HCT116 (cell line): Measurements from ENCODE around the gene PTGDS. TPM values are rescaled to one million over a fixed set of nuclear protein-coding genes. Genes with fewer than 3 reads are reported as not detected.

Source experiments
- ATAC-seq: fragments of 200-7000 bp; cut with Tn5 transposase; 2 replicates; pipeline ENCODE4 v1.9.1; 2020; ENCODE audit warnings: mild to moderate bottlenecking, moderate library complexity
- BruUV-seq: library from RNA; stranded (reverse); fragments of 400-500 nt; replicated peaks from 2 replicates; lab custom pipeline; 2021; lab: Mats Ljungman, UMichigan
- CTCF ChIA-PET: fragments of 300-600 bp; sonication (Branson Sonifier 250); formaldehyde crosslinking; loops from one replicate; lab custom pipeline; 2021; ENCODE audit warnings: antibody characterized with exemption; lab: Charles Lee
- POLR2A ChIA-PET: fragments of 300-600, 350-600 bp; sonication (Branson Sonifier 250); formaldehyde crosslinking; loops from one replicate; lab custom pipeline; 2021; ENCODE audit warnings: antibody characterized with exemption; lab: Charles Lee
- RAD21 ChIA-PET, 2 experiments: fragments of 300-600 bp; sonication (Branson Sonifier 250); formaldehyde crosslinking; loops; one replicate each; lab custom pipeline; 2023; ENCODE audit warnings: low total read pairs in 2 of 2; ENCODE audit not compliant: uncharacterized antibody in 2 of 2, unreplicated experiment in 2 of 2, low non-redundant PET in 1 of 2; lab: Charles Lee
- DNase-seq: peaks from one replicate; pipeline ENCODE4 v3.0.0-alpha.2; 2010; ENCODE audit warnings: low read depth, low spot score
- H2AFZ ChIP-seq: fragments of 200-600 bp; shearing (Covaris generic), sonication (generic); 2 replicates; pipeline ENCODE4 v1.6.1; 2017; ENCODE audit warnings: low read depth, mixed run types, mixed read lengths, antibody characterized with exemption, low read length; ENCODE audit not compliant: poor library complexity, severe bottlenecking
- H3K27ac ChIP-seq: 2 replicates; pipeline ENCODE4 v1.5.1; 2012; ENCODE audit warnings: low read depth, low read length
- H3K27me3 ChIP-seq: fragments of 200-600 bp; sonication (generic); 2 replicates; pipeline ENCODE4 v1.6.1; 2016; ENCODE audit warnings: mixed run types, low read length, mixed read lengths; ENCODE audit not compliant: insufficient read depth
- H3K36me3 ChIP-seq, 2 experiments: fragments of 200-500 bp in 1 of 2; fragments of 200-600 bp in 1 of 2; sonication (Bioruptor generic) in 1 of 2; sonication (generic) in 1 of 2; 2 replicates each; pipeline versions ENCODE4 v1.5.1 to v1.6.1; 2014 to 2016; ENCODE audit warnings: low read length in 2 of 2, inconsistent platforms in 1 of 2, mixed read lengths in 1 of 2, mixed run types in 1 of 2; ENCODE audit not compliant: insufficient read depth in 2 of 2, control insufficient read depth in 1 of 2
- H3K4me1 ChIP-seq, 2 experiments: fragments of 200-600 bp in 1 of 2; sonication (generic) in 1 of 2; 2 replicates each; pipeline versions ENCODE4 v1.5.1 to v1.6.1; 2012 to 2017; ENCODE audit warnings: low read length in 2 of 2, inconsistent platforms in 1 of 2, mild to moderate bottlenecking in 1 of 2, mixed read lengths in 1 of 2, mixed run types in 1 of 2, moderate library complexity in 1 of 2; ENCODE audit not compliant: insufficient read depth in 2 of 2, control insufficient read depth in 1 of 2
- H3K4me2 ChIP-seq: fragments of 200-600 bp; sonication (generic); 2 replicates; pipeline ENCODE4 v1.6.1; 2017; ENCODE audit warnings: mixed run types, low read length, mixed read lengths
- H3K4me3 ChIP-seq, 2 experiments: fragments of 200-600 bp in 1 of 2; sonication (generic) in 1 of 2; replicated peaks in 1 of 2; 2 replicates each; pipeline ENCODE4 v1.5.1; 2011 to 2016; ENCODE audit warnings: low read length in 2 of 2, control low read depth in 1 of 2, low read depth in 1 of 2, mild to moderate bottlenecking in 1 of 2, mixed read lengths in 1 of 2, mixed run types in 1 of 2
- H3K79me2 ChIP-seq: fragments of 200-600 bp; sonication (generic); 2 replicates; pipeline ENCODE4 v1.6.1; 2017; ENCODE audit warnings: mild to moderate bottlenecking, mixed run types, low read length, moderate library complexity, mixed read lengths; ENCODE audit not compliant: insufficient read depth
- H3K9ac ChIP-seq: fragments of 200-600 bp; sonication (generic); 2 replicates; pipeline ENCODE4 v1.6.1; 2016; ENCODE audit warnings: low read length, mixed read lengths
- H3K9me2 ChIP-seq: fragments of 200-600 bp; sonication (generic), shearing (Covaris generic); 2 replicates; pipeline ENCODE4 v1.6.1; 2017; ENCODE audit warnings: mixed run types, mild to moderate bottlenecking, moderate library complexity; ENCODE audit not compliant: insufficient read depth
- H3K9me3 ChIP-seq, 2 experiments: fragments of 200-500 bp in 1 of 2; fragments of 200-600 bp in 1 of 2; sonication (Bioruptor generic) in 1 of 2; sonication (generic) in 1 of 2; 2 replicates each; pipeline ENCODE4 v1.6.1; 2014 to 2017; ENCODE audit warnings: low read length in 2 of 2, mixed read lengths in 2 of 2, inconsistent platforms in 1 of 2, low read depth in 1 of 2, mild to moderate bottlenecking in 1 of 2, mixed run types in 1 of 2, moderate library complexity in 1 of 2; ENCODE audit not compliant: control insufficient read depth in 1 of 2, insufficient read depth in 1 of 2
- H4K20me1 ChIP-seq: fragments of 200-600 bp; sonication (generic), shearing (Covaris generic); 2 replicates; pipeline ENCODE4 v1.6.1; 2017; ENCODE audit warnings: mixed run types, mild to moderate bottlenecking, moderate library complexity; ENCODE audit not compliant: insufficient read depth
- ATF3 ChIP-seq: IDR thresholded peaks from 2 replicates; pipeline ENCODE4 v1.6.1; 2012
- CBX3 ChIP-seq: IDR thresholded peaks from 2 replicates; pipeline ENCODE4 v1.6.1; 2012; ENCODE audit warnings: low read depth
- CEBPB ChIP-seq: IDR thresholded peaks from 2 replicates; pipeline ENCODE4 v1.6.1; 2012; ENCODE audit warnings: low read depth
- ELF1 ChIP-seq: IDR thresholded peaks from 2 replicates; pipeline ENCODE4 v1.6.1; 2012; ENCODE audit warnings: low read depth, borderline replicate concordance
- EZH2 ChIP-seq: fragments of 200-600 bp; sonication (generic); IDR thresholded peaks from 2 replicates; pipeline ENCODE4 v1.6.1; 2017; ENCODE audit warnings: antibody characterized with exemption, mixed run types
- EZH2phosphoT487 ChIP-seq: fragments of 200-600 bp; IDR thresholded peaks from 2 replicates; pipeline ENCODE4 v1.6.1; 2018; ENCODE audit warnings: antibody characterized with exemption, borderline replicate concordance
- FOSL1 ChIP-seq: IDR thresholded peaks from 2 replicates; pipeline ENCODE4 v1.6.1; 2012; ENCODE audit warnings: low read depth
- JUND ChIP-seq: IDR thresholded peaks from 2 replicates; pipeline ENCODE4 v1.6.1; 2012
- POLR2A ChIP-seq: IDR thresholded peaks from 2 replicates; pipeline ENCODE4 v1.7.0; 2011; ENCODE audit warnings: borderline replicate concordance; ENCODE audit not compliant: insufficient read depth, insufficient read length; ENCODE audit errors: extremely low read depth
- SIN3A ChIP-seq: IDR thresholded peaks from 2 replicates; pipeline ENCODE4 v1.6.1; 2012; ENCODE audit warnings: low read depth
- SP1 ChIP-seq: IDR thresholded peaks from 2 replicates; pipeline ENCODE4 v1.6.1; 2012; ENCODE audit warnings: low read depth
- SRF ChIP-seq: IDR thresholded peaks from 2 replicates; pipeline ENCODE4 v1.6.1; 2012; ENCODE audit warnings: low read depth
- TCF7L2 ChIP-seq: IDR thresholded peaks from 2 replicates; pipeline ENCODE4 v1.7.0; 2011; ENCODE audit warnings: borderline replicate concordance, inconsistent platforms; ENCODE audit not compliant: insufficient read depth, insufficient read length; ENCODE audit errors: extremely low read depth
- ZFX ChIP-seq: fragments of 450-650 bp; IDR thresholded peaks from 2 replicates; pipeline ENCODE4 v1.6.1; 2017
- intact Hi-C: fragments of 100-400 bp; cut with micrococcal nuclease; formaldehyde crosslinking; loops from 2 replicates; pipeline ENCODE4 v1.10.0; 2022
- total RNA-seq: library from RNA; stranded (reverse); gene quantifications from one replicate; pipeline ENCODE4 v1.2.1, GENCODE V29; 2021; ENCODE audit not compliant: unreplicated experiment
- TF ChIP-seq, protein P1 (sequence below), 3 experiments: fragments of 200-600 bp in 1 of 3; sonication (generic) in 1 of 3; IDR thresholded peaks in 2 of 3; conservative IDR thresholded peaks in 1 of 3; 2 replicates each; pipeline ENCODE4 v1.5.1; 2012 to 2017; ENCODE audit warnings: low read depth in 2 of 3, low read length in 2 of 3, antibody characterized with exemption in 1 of 3, borderline replicate concordance in 1 of 3, control low read depth in 1 of 3, mild to moderate bottlenecking in 1 of 3, mixed read lengths in 1 of 3, mixed run types in 1 of 3, moderate library complexity in 1 of 3; ENCODE audit not compliant: insufficient read depth in 1 of 3
- TF ChIP-seq, protein P2 (sequence below): IDR thresholded peaks from 2 replicates; pipeline ENCODE4 v1.6.1; 2012; ENCODE audit warnings: low read depth

Gene PTGDS
- total RNA-seq, 1 experiment from 2014 or later, result 3.1 TPM

DNA sequence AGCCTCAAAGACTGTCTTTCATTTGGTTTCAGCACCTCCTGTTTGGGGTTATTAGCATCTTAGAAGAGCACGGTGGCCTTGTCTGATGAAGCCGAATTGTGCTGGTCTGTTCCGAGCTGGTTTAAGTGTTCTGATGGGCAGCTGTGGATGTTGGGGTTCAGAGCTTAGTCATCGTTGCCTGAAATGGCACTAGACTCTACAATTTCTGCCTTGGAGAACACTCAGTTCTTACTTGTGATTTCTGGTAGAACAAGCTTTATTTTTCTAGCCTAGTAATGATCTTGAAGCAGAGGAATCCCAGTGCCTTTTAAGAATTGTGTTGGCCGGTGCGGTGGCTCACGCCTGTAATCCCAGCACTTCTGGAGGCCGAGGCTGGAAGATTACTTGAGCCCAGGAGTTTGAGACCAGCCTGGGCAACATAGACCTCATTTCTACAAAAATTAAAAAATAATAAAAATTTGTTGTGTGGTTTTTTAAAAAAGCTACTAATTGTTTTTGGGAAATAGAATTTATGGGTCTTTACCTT lies 40.6 kb upstream of the PTGDS start (continued):
- TF ChIP-seq, protein P1, sequence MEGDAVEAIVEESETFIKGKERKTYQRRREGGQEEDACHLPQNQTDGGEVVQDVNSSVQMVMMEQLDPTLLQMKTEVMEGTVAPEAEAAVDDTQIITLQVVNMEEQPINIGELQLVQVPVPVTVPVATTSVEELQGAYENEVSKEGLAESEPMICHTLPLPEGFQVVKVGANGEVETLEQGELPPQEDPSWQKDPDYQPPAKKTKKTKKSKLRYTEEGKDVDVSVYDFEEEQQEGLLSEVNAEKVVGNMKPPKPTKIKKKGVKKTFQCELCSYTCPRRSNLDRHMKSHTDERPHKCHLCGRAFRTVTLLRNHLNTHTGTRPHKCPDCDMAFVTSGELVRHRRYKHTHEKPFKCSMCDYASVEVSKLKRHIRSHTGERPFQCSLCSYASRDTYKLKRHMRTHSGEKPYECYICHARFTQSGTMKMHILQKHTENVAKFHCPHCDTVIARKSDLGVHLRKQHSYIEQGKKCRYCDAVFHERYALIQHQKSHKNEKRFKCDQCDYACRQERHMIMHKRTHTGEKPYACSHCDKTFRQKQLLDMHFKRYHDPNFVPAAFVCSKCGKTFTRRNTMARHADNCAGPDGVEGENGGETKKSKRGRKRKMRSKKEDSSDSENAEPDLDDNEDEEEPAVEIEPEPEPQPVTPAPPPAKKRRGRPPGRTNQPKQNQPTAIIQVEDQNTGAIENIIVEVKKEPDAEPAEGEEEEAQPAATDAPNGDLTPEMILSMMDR (IDR thresholded peaks at IDR 0.05 in 2 of 3, conservative IDR thresholded peaks at IDR 0.05 in 1 of 3; ENCODE audit: borderline replicate concordance in 1 of 3, insufficient read depth in 1 of 3, low read depth in 2 of 3, low read length in 2 of 3), result no peak
- no peak for TF ChIP-seq ATF3
- TF ChIP-seq CBX3, result no peak
- no peak for TF ChIP-seq ELF1
- TF ChIP-seq FOSL1, result no peak
- TF ChIP-seq, all 23 proteins: peak for 0

GRCh38 chr9:136937186-136938001 lies 39.9 kb upstream of the PTGDS start:
- H3K4me3 ChIP-seq, result no peak overlapping the region
- no peak for DNase-seq
- peaks cover 10 to 15% of the 10 kb centered on the region in 2 experiments; a peak in 3 of 4 replicates for H3K36me3 ChIP-seq
- no peak for ATAC-seq
- CTCF ChIA-PET, result interaction anchor here (1.8 kb wide), 1 partner anchor 11 kb away, joined by 5 read pairs; no protein-coding TSS in a partner anchor
- H3K4me2 ChIP-seq, result no peak overlapping the region
- no peak overlapping the region for H3K27ac ChIP-seq
- H4K20me1 ChIP-seq, result no peaks in the 10 kb centered on the region
- H3K4me1 ChIP-seq, result no peaks in the 10 kb centered on the region
- no peaks in the 10 kb centered on the region for H3K9me2 ChIP-seq
- no peaks in the 10 kb centered on the region for H3K9me3 ChIP-seq
- intact Hi-C loops, result no loop called here
- H2AFZ ChIP-seq, result no peak overlapping the region
- no peak overlapping the region for H3K9ac ChIP-seq
- no TSS peak for BruUV-seq
- no peaks in the 10 kb centered on the region for H3K27me3 ChIP-seq
- POLR2A ChIA-PET, result interaction anchor here (0.7 kb wide), 1 partner anchor 11 kb away, joined by 3 read pairs; no protein-coding TSS in a partner anchor
- RAD21 ChIA-PET, result no interaction called here
- H3K79me2 ChIP-seq, result peaks cover 2% of the 10 kb centered on the region; the same call in 1 of the 2 replicates
- TF ChIP-seq CEBPB (no peak), POLR2A (no peak), JUND (no peak), ELF1 (no peak), EZH2 (no peak), ZFX (no peak), SIN3A (no peak), EZH2phosphoT487 (no peak), SP1 (no peak), SRF (no peak), TCF7L2 (no peak)
- TF ChIP-seq, protein P2, sequence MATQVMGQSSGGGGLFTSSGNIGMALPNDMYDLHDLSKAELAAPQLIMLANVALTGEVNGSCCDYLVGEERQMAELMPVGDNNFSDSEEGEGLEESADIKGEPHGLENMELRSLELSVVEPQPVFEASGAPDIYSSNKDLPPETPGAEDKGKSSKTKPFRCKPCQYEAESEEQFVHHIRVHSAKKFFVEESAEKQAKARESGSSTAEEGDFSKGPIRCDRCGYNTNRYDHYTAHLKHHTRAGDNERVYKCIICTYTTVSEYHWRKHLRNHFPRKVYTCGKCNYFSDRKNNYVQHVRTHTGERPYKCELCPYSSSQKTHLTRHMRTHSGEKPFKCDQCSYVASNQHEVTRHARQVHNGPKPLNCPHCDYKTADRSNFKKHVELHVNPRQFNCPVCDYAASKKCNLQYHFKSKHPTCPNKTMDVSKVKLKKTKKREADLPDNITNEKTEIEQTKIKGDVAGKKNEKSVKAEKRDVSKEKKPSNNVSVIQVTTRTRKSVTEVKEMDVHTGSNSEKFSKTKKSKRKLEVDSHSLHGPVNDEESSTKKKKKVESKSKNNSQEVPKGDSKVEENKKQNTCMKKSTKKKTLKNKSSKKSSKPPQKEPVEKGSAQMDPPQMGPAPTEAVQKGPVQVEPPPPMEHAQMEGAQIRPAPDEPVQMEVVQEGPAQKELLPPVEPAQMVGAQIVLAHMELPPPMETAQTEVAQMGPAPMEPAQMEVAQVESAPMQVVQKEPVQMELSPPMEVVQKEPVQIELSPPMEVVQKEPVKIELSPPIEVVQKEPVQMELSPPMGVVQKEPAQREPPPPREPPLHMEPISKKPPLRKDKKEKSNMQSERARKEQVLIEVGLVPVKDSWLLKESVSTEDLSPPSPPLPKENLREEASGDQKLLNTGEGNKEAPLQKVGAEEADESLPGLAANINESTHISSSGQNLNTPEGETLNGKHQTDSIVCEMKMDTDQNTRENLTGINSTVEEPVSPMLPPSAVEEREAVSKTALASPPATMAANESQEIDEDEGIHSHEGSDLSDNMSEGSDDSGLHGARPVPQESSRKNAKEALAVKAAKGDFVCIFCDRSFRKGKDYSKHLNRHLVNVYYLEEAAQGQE, result no peak
- TF ChIP-seq, protein P1 (IDR thresholded peaks at IDR 0.05 in 2 of 3, conservative IDR thresholded peaks at IDR 0.05 in 1 of 3; ENCODE audit: borderline replicate concordance in 1 of 3, insufficient read depth in 1 of 3, low read depth in 2 of 3, low read length in 2 of 3), result no peak
